NCI-H446 treated with DMSO at 0.1 percent for 48 hours (cell line): ENCODE data around the gene CHCHD1.
"Not testable (repeated sequence)": the region's sequence is repeated elsewhere in the genome, so short reads cannot be mapped to it uniquely, and the experiment has no call there.

Experiments used
- DNase-seq: peaks from one replicate; lab custom pipeline; 2025; lab: John Stamatoyannopoulos, UW

Gene CHCHD1

DNA sequence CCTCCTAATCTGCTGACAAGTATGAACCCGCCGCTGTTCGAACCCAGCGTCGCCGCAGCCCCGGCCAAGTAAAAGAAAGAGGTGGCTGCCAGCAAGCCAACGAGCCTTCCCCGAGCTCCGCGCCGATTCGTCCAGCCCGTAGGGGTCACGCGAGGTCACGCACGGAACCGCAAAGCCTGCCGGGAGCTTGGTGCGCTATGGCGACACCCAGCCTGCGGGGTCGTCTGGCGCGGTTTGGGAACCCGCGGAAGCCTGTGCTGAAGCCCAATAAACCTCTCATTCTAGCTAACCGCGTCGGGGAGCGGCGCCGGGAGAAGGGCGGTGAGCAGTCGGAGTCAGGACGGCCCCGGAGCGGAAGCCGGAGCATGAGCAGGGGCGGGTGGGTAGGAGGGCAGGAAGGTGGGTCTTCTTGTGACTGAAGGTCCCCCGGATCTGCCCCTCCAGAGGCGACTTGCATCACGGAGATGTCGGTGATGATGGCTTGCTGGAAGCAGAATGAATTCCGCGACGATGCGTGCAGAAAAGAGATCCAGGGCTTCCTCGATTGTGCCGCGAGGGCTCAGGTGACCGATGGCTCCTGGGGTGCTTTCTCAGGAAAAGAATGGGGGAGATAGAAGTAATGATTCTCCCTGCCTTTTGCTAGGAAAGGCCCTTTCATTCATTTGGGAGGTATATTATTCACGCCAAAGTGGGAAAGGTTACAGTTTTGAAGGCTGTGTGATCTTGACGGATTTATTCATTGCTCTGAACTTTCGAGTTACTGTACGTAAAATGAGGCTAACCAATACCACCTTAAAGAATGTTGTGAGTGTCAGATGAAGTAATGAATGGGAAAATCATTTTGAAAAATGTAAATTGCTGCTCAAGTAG, at the start of gene CHCHD1:
Gene CHCHD1 (plus strand): TSS at position 170 of the 870 bp plus-strand sequence. CDS start 28 bp downstream, at position 198.
- DNase-seq: peak; percentile 70

DNA sequence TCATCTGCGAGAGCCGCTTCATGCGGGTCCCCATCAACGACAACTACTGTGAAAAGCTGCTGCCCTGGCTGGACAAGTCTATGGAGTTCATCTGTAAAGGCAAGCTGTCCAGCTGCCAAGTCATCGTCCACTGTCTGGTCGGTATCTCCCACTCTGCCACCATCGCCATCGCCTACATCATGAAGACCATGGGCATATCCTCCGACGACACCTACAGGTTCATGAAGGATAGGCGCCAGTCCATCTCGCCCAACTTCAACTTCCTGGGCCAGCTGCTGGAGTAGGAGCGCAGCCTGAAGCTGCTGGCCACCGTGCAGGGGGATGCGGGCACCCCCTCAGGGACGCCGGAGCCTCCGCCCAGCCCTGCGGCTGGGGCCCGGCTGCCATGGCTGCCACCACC, 49.4 kb upstream of the CHCHD1 start:
- DNase-seq: no peak

DNA sequence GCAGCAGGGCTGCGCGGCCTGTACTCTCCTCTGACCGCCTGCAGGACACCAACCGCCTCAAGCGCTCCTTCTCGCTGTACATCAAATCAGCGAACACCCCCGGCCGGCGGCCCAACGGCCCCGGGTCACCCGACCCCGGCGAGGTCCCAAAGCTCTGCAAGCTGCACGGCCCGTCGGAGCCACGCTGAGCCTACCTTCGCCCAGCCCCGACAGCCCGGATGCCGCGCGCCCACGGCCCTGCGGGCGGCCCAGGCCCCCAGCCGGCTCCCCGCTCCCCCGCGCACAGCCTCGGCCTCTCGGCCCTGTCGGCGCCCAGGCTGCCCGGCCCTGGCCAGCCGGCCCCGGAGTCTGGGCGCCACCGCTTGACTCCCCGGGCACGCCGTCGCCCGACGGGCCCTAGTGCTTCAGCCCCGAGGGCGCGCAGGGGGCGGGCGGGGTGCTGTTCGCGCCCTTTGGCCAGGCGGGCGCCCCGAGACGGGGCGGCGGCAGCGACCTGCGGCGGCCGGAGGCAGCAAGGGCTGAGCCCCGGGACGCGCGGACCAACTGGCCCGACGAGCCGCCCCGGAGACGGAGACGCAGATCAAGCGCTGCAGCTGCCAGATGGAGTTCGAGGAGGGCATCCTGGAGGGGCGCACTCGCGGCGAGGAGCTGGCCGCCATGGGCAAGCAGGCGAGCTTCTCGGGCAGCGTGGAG, 48.8 kb upstream of the CHCHD1 start:
- no peak for DNase-seq

DNA sequence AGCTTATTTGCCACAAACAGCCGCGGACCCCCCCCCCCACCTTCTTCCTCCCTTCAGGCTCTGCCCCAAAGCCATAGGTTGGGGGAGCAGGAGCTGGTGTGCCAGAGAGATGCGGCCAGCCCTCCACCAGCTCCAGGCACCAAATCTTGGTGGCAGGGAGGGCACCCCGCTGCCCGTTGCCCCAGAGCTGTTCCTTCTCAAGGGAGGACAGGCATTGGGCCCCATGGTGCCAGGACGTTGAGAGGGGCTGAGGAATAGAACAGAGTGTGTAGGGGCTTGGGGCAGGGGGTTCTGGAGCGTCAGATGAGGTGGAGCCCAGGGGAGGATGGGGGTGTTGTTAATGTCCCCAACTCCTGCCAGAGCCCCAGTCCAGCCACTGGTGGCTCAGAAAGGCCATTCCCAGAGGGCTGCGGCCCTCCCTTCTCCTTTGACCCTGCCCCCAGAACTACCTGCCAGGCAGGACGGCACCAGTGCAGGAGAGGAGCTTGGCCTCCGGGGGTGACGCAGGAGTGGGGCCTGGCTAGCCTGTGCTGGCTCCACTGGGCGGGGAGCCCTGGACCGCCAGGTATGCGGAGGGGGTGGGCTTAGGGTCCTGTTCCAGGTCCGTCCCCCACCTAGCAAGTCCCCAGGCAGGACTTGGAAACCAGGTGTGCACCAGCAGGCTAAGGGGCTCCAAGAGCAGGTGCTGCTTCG, 47.7 kb upstream of the CHCHD1 start:
- no peak for DNase-seq

DNA sequence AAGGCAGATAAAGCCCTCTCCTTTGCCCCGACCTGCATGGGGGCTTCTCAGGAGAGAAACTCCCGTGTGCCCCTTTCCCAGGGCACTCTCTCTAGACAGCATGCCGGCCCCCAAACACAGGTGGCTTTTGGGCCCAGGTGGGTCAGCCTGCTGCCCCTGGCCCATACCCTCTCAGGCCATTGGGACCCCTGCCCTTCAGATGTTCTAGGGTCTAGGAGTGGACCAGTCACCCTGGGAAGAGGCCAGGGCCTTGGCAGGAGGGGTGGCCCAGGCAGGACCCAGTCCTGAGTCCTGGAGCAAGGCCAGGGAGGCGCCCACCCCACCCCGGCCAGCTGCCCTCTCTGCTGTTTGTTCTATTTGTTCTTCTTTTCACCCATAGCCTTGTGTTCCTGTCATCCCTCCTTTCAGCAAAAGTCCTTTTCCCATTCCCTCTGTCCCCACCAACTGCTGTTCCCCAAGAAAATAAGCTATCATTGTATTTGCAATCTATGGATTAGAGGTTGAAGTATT, 47.0 kb upstream of the CHCHD1 start:
- DNase-seq: no peak

DNA sequence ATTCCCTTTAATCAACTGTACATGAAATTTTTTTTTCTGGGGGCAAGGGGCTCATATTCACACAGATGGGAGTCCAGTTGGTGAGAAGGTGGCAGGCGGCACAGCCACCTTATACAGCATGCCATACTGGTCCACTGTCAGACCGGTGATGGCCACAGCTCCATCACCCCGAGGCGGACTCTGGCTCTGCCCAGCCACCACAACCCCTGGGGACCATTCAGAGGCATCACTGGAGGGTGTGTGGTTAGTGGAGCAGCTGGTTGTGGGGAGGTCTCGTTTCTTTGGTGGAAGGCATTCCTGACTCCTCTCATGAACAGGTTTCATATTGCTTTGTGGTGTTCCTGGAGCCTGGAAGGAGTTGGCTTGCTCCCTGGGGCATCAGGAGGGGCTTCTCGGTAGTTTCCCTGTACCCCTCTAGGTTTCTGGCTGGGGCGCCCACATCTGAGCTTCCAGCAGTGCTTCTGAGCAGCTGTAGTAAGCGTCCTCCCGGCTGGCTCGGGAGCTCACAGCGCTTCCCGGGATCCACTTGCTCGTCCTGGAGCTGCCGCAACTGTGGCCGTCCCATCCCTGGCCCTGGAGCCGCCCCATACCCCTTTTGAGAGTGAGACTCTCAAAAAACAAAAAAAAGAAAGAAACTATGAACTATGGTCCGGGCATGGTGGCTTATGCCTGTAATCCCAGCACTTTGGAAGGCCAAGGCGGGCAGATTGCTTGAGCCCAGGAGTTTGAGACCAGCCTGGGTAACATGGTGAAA, 41.2 kb upstream of the CHCHD1 start:
- not testable (repeated sequence) for DNase-seq

DNA sequence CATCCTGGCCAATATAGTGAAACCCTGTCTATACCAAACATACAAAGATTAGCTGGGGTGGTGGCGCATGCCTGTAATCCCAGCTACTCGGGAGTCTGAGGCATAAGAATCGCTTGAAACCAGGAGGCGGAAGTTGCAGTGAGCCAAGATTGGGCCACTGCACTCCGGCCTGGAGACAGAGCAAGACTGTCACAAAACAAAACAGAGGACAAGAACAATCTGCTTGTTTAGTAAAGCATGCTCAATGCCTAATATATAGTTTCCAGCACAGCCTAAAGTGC, 39.5 kb upstream of the CHCHD1 start:
- no peak for DNase-seq

DNA sequence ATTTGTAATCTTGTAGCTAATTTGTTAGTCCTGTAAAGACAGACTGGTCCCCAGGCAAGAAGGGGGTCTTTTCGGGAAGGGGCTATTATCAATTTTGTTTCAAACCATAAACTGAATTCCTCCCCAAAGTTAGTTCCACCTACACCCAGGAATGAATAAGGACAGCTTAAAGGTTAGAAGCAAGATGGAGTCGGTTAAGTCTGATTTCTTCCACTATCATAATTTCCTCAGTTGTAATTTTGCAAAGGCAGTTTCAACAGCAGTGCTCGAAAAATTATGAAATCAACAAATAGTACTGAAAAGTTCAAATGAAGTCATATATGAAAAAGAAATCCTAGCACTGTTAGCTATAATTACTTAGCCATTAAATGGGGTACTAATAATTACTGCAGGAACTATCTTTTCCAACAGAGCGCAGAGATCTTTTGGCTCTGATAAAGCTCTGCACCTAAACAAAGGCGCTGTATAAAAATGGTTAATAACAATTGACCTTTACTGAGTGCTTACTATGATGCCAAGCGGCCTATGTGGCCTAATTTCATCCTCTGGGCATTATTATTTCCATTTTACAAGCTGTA, 38.4 kb upstream of the CHCHD1 start:
- DNase-seq: no peak

DNA sequence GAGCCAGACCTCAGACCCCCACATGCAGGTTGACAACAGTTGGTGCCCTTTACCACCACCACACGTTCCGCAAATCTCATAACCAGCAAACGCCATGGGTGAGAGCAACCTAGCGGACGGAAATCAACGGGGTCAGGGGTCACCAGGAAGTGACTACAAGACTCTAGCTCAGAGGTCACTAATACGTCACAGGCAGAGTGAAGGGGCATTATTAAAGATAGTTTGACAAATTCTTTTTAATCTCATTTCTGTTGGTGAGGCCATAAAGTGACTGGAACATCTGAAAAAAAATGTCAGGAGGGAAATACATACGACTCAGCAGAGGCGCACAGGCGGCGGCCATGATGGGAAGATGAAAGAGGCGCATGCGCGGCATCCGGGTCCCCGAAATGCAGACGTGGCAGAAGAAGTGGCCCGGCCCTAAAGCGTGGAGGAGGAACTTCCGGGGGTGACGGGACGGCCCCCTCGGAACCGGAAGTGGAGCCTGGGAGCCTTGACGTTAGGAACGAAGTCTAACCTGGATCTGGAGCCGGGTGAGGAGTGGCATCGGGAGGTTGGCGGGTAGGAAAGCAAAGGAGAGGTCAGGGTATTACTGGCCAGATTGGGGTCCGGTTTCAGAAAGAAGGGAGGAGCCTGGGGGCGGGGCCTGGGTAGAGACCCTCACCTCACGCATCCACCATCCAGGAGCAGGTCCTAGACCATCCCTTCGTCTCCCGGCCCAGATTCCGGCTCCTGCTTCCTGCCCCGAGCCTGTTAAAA, 37.8 kb upstream of the CHCHD1 start, which contains the start of gene SEC24C:
Gene SEC24C (plus strand): TSS at position 468 of the 759 bp plus-strand sequence. CDS start 2,461 bp downstream, outside the sequence.
- DNase-seq: peak; percentile 81

DNA sequence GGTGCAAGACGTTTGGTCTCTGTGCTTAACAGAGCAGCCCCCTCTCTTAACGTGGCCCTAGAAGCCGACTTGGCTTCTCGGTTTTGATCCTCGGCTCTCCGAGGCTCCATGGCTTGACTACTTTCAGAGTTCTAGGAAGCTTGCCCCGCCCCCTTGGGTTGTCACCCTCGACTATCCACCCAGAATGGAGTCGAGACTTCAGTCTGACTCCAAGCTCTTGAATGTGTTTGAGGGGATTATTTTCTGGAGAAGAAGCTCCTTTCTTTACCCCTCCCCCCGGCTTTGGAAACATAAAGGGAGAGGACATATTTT, 37.2 kb upstream of the CHCHD1 start:
- DNase-seq: no peak

DNA sequence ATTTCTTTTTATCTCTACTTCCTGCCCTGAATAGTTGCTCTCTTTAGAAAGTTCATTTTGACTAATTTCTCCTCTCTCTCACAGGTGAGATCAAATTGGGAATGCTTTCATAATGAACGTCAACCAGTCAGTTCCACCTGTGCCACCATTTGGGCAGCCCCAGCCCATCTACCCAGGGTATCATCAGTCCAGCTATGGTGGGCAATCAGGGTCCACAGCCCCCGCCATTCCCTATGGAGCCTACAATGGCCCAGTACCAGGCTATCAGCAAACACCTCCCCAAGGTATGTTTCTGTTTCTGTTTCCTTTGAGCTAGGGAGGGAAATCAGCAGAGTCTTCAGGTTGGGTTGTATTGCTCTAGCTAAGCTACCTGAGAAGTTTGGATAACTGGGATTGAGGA, 35.1 kb upstream of the CHCHD1 start:
- DNase-seq: no peak

DNA sequence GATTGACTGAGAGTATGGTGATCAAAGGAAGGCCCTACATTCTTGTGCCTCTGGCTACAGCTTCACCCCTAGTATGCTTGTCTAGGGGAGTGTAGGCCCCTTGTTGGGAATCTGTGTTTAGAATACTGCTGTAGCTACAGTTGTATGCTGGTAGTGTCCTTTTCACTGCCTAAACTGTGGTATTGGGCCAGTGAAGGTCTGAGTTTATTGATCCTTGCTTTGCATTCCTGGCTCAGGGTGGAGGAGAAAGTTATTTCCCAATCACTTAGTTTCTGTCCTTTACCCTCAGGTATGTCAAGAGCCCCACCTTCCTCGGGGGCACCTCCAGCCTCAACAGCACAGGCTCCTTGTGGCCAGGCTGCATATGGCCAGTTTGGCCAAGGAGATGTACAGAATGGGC, 31.0 kb upstream of the CHCHD1 start:
- no peak for DNase-seq

DNA sequence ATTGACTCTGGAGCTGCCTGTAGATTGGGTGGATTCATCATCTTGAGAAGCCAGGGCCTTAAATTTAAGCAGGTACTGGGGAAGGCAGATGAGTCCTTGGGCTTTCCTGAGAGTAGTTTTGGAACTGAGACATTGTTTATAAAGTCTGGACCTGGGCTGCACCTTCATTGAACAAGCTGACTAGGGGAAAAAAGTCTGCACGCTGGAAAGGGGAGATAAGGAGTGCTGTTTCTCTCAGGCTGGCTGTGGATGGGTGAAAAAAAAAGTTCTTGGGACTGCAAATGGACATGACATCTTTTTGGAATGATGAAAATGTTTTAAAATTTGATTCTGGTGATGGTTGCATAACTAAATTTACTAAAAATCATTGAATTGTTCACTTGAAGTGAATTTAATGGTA, 25.7 kb upstream of the CHCHD1 start:
- no peak for DNase-seq

DNA sequence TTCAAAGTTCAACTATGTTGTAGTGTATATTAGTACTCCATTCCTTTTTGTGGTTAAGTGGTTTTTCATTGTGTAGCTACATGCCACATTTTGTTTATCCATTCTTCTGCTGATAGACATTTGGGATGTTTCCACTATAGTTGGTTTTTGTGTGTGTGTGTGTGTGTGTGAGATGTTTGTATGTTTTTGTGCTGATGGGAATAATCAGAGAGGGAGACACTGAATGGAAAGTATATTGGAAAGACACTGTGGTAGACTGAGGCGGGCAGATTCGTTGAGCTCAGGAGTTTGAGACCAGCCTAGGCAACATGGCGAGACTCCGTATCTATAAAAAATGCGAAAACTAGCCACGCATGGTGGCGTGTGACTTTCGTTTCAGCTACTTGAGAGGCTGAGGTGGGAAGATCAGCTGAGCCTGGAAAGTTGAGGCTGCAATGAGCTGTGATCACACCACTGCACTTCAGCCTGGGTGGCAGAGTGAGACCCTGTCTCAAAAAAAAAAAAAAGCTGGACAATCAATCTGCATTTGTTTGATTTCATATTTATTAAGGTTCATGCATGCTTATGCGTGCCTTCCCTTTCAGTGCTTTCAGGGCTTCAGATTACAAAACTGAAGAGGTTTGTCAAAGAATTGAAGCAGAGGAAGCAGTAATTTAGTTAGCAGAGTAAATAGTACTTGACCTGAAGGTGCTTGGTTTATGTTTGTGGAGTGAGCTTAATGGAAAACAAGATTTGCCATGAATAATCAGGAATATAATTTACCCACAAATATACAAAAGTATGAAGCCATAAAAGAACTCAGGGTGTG, 22.9 kb upstream of the CHCHD1 start:
- DNase-seq: no peak

DNA sequence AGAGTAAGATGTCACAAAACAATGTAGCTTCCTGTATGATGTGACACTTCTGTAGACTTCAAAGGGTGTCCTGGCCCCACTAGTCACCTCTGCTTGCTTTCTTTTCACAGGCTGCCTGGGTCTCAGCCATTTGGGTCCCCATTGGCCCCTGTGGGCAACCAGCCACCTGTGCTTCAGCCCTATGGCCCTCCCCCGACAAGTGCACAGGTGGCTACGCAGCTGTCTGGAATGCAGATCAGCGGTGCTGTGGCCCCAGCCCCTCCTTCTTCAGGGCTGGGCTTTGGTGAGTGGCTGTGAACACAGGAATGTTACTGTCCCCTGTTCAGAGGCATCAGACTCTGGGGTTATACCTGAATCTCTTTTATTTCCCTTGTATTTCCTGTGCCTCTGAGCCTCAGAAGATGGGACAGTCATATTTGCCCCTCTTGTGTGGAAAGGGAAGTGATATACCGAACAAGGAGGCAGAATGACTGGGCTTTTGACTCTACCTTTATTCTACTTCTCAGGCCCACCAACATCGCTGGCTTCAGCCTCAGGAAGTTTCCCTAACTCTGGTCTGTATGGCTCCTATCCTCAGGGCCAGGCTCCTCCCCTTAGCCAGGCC, 22.2 kb upstream of the CHCHD1 start:
- no peak for DNase-seq

DNA sequence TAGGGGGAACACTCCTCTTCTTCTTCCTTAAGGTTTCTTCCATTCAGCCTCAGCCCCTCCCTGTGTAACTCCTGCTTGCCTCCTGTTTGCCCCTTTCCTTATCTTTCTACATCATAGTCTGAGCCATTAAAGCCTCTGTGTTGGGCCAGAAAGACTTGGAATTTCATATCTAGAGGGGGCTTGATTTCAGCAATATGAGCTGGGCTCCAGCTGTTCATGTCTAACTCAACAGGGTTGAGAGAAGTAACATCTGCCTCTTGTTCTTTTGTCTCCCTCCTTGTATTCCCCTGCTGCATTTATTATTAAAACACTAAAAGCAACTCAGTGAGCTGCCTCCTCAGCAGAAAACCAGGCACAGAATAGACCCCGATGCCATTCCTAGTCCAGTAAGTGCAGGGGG, 20.1 kb upstream of the CHCHD1 start:
- no peak for DNase-seq

DNA sequence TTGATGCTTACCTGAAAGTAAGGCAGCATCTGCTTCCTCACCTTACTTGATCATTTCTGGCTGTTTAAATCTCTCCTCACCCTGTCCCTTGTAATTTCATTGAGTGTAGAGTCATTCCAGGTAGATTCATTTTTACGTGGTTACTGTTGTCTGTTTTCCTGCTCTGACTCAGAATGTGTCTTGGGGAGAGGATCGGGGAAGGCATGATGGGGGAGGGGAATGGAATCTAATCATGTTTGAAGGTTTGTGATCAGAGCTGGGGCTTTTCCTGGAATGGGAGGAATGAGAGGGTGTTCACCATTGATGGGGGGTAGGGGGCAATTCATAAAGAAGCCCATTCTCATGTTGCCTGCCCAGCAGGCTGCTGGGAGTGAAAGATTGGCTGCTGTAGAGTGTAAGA, 18.9 kb upstream of the CHCHD1 start:
- DNase-seq: no peak

DNA sequence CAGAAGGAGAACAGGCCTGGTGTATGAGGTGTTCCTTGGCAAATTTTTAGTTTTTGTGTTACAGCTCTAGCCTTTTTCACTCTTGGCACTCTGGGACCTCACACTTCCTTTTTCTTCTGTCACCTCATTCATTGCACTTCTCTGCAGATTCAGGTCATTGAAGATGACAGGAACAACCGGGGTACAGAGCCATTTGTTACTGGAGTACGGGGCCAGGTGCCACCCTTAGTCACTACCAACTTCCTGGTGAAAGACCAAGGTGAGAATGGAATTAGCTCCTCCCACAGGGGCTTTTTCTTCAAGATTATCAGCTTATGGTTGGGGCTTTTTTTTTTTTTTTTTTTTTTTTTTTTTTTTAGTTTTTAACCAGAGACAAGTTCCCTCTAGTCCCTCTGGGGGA, 18.5 kb upstream of the CHCHD1 start:
- DNase-seq: no peak

DNA sequence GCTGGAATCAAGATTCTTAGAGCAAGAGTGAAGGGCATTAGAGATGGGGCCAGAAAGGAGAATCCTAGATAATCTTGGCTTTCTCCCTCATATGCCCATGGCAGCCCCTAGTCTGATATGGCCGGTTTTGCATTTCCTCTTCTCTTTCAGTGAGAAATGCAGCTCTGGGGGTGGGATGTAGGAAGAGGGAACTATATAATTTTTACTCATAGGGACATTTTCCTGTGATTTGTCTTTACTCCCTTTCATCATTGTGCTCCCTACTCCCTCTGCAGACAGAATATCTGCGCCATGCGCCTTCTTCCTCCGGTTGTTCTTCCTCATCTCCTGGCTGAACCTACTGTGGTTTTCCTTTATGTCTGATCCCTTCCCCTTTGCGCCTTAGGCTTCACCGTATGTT, 16.8 kb upstream of the CHCHD1 start:
- DNase-seq: no peak

DNA sequence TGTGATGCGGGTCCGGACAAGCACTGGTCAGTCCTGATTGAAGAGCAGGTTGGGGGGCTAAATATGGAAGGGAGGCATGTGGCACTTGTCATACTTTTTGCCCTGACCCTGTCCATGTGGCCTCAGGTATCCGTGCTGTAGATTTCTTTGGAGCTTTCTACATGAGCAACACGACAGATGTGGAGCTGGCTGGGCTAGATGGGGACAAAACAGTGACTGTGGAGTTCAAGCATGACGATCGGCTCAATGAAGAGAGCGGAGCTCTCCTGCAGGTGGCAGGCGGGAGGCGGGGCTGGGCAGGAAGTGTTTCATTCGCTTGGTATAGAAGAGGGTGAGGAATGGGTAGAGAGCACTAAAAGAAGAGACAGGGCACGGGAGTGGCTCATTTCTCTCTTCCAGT, 13.0 kb upstream of the CHCHD1 start:
- no peak for DNase-seq
